GM18508 (cell line): Measurements from ENCODE around the gene PIBF1.
A peak's percentile ranks its signal among the peaks of the same experiment; 100 is the strongest.
"Not testable (repeated sequence)": the region's sequence is repeated elsewhere in the genome, so short reads cannot be mapped to it uniquely, and the experiment has no call there.

Experiments
- ATAC-seq: cut with Tn5 transposase; IDR thresholded peaks from one replicate; pipeline ENCODE4 v1.9.1; 2021; ENCODE audit warnings: moderate number of reproducible peaks; ENCODE audit not compliant: insufficient read depth, unreplicated experiment

The PIBF1 gene

GRCh38 chr13:72901546-72901945, 119.6 kb downstream of the PIBF1 start:
- not testable (repeated sequence) for ATAC-seq

- no peak for ATAC-seq
Measured at GRCh38 chr13:72908416-72908815, 126.5 kb downstream of the PIBF1 start.

GRCh38 chr13:72911981-72912380, 130.0 kb downstream of the PIBF1 start:
- no peak for ATAC-seq

GRCh38 chr13:72920097-72920496, 138.2 kb downstream of the PIBF1 start:
- ATAC-seq = no peak

- no peak for ATAC-seq
Measured at GRCh38 chr13:72931311-72931710, 149.4 kb downstream of the PIBF1 start.

GRCh38 chr13:72932250-72932649, 150.3 kb downstream of the PIBF1 start:
- ATAC-seq = no peak

- ATAC-seq = not testable (repeated sequence)
Measured at GRCh38 chr13:72946267-72946666, 164.3 kb downstream of the PIBF1 start.

GRCh38 chr13:72952529-72953141, 170.7 kb downstream of the PIBF1 start:
- ATAC-seq = no peak

GRCh38 chr13:72953391-72953965, 171.5 kb downstream of the PIBF1 start:
- ATAC-seq = no peak

- no peak for ATAC-seq
Measured at GRCh38 chr13:72959643-72960042, 177.7 kb downstream of the PIBF1 start.

- no peak for ATAC-seq
Measured at GRCh38 chr13:72960114-72960513, 178.2 kb downstream of the PIBF1 start.

GRCh38 chr13:72960541-72960940, 178.6 kb downstream of the PIBF1 start:
- no peak for ATAC-seq

- peak; percentile 60 for ATAC-seq
Measured at GRCh38 chr13:72963762-72964161, 181.8 kb downstream of the PIBF1 start.

- ATAC-seq = no peak
Measured at GRCh38 chr13:72970301-72970880, 188.5 kb downstream of the PIBF1 start.

- no peak for ATAC-seq
Measured at GRCh38 chr13:72970956-72971355, 189.0 kb downstream of the PIBF1 start.

- no peak for ATAC-seq
Measured at GRCh38 chr13:72973234-72973633, 191.3 kb downstream of the PIBF1 start.

- no peak for ATAC-seq
Measured at GRCh38 chr13:72983085-72983768, 201.3 kb downstream of the PIBF1 start.

- ATAC-seq = no peak
Measured at GRCh38 chr13:72985610-72986009, 203.7 kb downstream of the PIBF1 start.

- ATAC-seq = no peak
Measured at GRCh38 chr13:72986197-72986596, 204.3 kb downstream of the PIBF1 start.

- ATAC-seq = no peak
Measured at GRCh38 chr13:72990953-72991352, 209.0 kb downstream of the PIBF1 start.

- no peak for ATAC-seq
Measured at GRCh38 chr13:72998012-72998411, 216.1 kb downstream of the PIBF1 start.
